Adrenal gland (tissue), 5 donors: ENCODE results near the gene ELOA2.

ENCODE experiments used
- POLR2A ChIP-seq, 2 donors: fragments of 450-650 bp; IDR thresholded peaks; one replicate each; pipeline ENCODE4 v1.6.1; 2017; ENCODE audit warnings: antibody characterized with exemption in 2 of 2, mild to moderate bottlenecking in 2 of 2, moderate library complexity in 1 of 2
- TF ChIP-seq, protein P1 (sequence below), 6 experiments: fragments of 450-650 bp in 4 of 6; fragments of 200-600 bp in 2 of 6; sonication (generic) in 1 of 6; IDR thresholded peaks; 1 replicate in 5 of 6; 2 replicates in 1 of 6; pipeline versions ENCODE4 v1.5.1 to v1.8.0; 2016 to 2021; ENCODE audit warnings: antibody characterized with exemption in 6 of 6, mild to moderate bottlenecking in 2 of 6, moderate library complexity in 1 of 6
- donor health status: DM: no; HTN: no; CAD: no.

DNA sequence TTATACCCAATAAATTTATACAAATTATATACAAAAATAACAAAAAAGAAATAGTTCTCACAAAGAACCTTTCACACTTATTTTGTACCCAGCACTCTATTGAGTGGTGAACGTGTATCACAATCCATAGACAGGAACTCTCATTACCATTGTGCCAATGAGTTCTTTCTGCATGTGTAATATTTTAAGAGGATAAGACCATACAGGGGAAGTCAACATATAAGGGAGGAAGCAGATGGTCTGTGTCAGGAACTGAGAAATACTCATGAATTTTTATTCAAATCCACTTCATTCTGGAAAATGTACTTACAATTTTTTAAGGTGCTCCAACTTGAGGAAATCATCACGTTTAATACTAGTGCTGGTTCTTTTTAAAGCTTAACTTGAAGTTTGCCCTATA lies 27.1 kb upstream of the ELOA2 start:
- TF ChIP-seq, protein P1, sequence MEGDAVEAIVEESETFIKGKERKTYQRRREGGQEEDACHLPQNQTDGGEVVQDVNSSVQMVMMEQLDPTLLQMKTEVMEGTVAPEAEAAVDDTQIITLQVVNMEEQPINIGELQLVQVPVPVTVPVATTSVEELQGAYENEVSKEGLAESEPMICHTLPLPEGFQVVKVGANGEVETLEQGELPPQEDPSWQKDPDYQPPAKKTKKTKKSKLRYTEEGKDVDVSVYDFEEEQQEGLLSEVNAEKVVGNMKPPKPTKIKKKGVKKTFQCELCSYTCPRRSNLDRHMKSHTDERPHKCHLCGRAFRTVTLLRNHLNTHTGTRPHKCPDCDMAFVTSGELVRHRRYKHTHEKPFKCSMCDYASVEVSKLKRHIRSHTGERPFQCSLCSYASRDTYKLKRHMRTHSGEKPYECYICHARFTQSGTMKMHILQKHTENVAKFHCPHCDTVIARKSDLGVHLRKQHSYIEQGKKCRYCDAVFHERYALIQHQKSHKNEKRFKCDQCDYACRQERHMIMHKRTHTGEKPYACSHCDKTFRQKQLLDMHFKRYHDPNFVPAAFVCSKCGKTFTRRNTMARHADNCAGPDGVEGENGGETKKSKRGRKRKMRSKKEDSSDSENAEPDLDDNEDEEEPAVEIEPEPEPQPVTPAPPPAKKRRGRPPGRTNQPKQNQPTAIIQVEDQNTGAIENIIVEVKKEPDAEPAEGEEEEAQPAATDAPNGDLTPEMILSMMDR (IDR thresholded peaks at IDR 0.05): no peak
- TF ChIP-seq POLR2A (IDR thresholded peaks at IDR 0.05): no peak
